ENCODE results near the gene JPH2.

The JPH2 gene

DNA sequence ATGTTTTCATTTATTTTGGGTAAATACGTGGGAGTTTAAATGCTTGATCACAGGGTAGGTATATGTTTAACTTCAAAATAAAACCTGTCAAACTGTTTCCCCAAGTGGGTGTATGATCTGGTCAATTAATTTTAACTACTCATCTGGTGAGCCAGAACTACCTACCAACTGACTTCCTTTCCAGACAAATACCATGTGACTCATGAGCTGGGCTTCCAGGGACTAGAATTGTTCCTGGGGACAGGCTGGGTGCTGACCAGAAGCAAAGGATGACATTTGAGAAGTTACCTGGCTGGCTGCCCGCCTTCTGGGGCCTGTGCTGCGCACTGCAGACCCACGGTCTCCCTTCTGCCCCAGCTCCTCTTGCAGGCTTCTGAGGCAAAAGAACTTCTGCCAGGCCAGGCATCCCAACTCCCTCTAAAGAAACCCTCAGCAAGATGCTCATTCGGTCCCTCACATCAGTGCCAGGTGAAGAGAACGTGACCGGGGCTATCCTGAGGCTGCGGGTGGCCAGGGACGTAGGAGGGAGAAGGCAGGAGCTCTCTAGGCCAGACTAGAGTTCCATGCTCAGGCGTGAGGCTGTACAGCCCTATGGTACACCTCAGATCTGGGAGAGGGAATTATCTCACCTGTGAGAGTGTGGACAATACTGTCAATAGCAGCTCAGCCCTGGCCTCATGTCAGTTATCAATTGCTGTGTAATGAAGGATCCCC lies 103.6 kb downstream of the JPH2 start:
- H3K4me3 ChIP-seq, result no peak overlapping the region
- no peak overlapping the region for H3K9ac ChIP-seq
- no peaks in the 10 kb centered on the region for H3K36me3 ChIP-seq
- no peak for TF ChIP-seq Cebpa-rat (IDR thresholded peaks at IDR 0.05)
- peaks cover 5 to 34% (median 20%) of the 10 kb centered on the region in 10 experiments; a peak in 19 of 20 replicates for H3K4me1 ChIP-seq
- no peak overlapping the region for H3K4me2 ChIP-seq
- no peaks in the 10 kb centered on the region for H4K20me1 ChIP-seq
- H3K27ac ChIP-seq, result no peak overlapping the region
- H3K9me3 ChIP-seq (replicated peaks in 1 of 11), result no peaks in the 10 kb centered on the region
- H3K27me3 ChIP-seq, result no peaks in the 10 kb centered on the region

- peaks cover 5 to 40% (median 21%) of the 10 kb centered on the region in 10 experiments; a peak in 19 of 20 replicates for H3K4me1 ChIP-seq
- no peak overlapping the region; a peak in 2 of 22 replicates for H3K9ac ChIP-seq
- H3K4me3 ChIP-seq, result no peak overlapping the region
- no peak overlapping the region for H3K27ac ChIP-seq
- H3K36me3 ChIP-seq, result no peaks in the 10 kb centered on the region
- H3K9me3 ChIP-seq (replicated peaks in 1 of 11), result no peaks in the 10 kb centered on the region
- H3K27me3 ChIP-seq, result no peaks in the 10 kb centered on the region
- peak overlapping the region in 3 of 11 experiments; percentile 1 to 44 (median 16); a peak in 3 of 22 replicates for H3K4me2 ChIP-seq
- TF ChIP-seq Cebpa-rat (IDR thresholded peaks at IDR 0.05), result no peak
- H4K20me1 ChIP-seq, result no peaks in the 10 kb centered on the region
These were observed 105.1 kb downstream of the JPH2 start for GRCh38 chr20:44081888-44082287.

- Histone ChIP-seq H3K27me3 (no peaks in the 10 kb centered on the region), H3K9me3 (replicated peaks in 1 of 11) (no peaks in the 10 kb centered on the region)
- TF ChIP-seq Cebpa-rat (IDR thresholded peaks at IDR 0.05), result no peak
These were observed 105.5 kb downstream of the JPH2 start for GRCh38 chr20:44081476-44081875.

GRCh38 chr20:44080646-44081267 lies 106.2 kb downstream of the JPH2 start:
- Histone ChIP-seq H3K36me3 (no peaks in the 10 kb centered on the region), H3K4me1 (peaks cover 5 to 41% (median 18%) of the 10 kb centered on the region in 10 experiments; a peak in 17 of 20 replicates), H3K4me2 (peak overlapping the region in 7 of 11 experiments; percentile 5 to 44 (median 22); a peak in 11 of 22 replicates), H3K27me3 (no peaks in the 10 kb centered on the region), H3K27ac (peak overlapping the region in 3 of 11 experiments; percentile 24 to 41 (median 34); a peak in 5 of 22 replicates), H4K20me1 (no peaks in the 10 kb centered on the region), H3K4me3 (no peak overlapping the region), H3K9me3 (replicated peaks in 1 of 11) (no peaks in the 10 kb centered on the region), H3K9ac (0 out of 22 replicates have a peak overlapping the region, but pooled peaks of 1 of the 11 experiments have one; percentile 30)
- no peak for TF ChIP-seq Cebpa-rat (IDR thresholded peaks at IDR 0.05)

More at GRCh38 chr20:44081476-44081875, 105.5 kb downstream of the JPH2 start:
- Histone ChIP-seq H4K20me1 (no peaks in the 10 kb centered on the region), H3K4me2 (peak overlapping the region in 5 of 11 experiments; percentile 1 to 44 (median 22); a peak in 8 of 22 replicates), H3K36me3 (no peaks in the 10 kb centered on the region), H3K4me1 (peaks cover 5 to 40% (median 21%) of the 10 kb centered on the region in 10 experiments; a peak in 19 of 20 replicates), H3K4me3 (no peak overlapping the region), H3K27ac (no peak overlapping the region), H3K9ac (peak overlapping the region in 2 of 11 experiments; percentile 21 to 30; a peak in 2 of 22 replicates)

GRCh38 chr20:44080064-44080463 lies 106.9 kb downstream of the JPH2 start:
- H3K27me3 ChIP-seq, result no peaks in the 10 kb centered on the region

GRCh38 chr20:44079291-44079690 lies 107.7 kb downstream of the JPH2 start:
- Histone ChIP-seq H3K4me3 (no peak overlapping the region), H3K27me3 (no peaks in the 10 kb centered on the region), H3K4me1 (peaks cover 9 to 56% (median 29%) of the 10 kb centered on the region in 10 experiments; a peak in 18 of 20 replicates), H4K20me1 (no peaks in the 10 kb centered on the region), H3K36me3 (no peaks in the 10 kb centered on the region), H3K9ac (no peak overlapping the region), H3K9me3 (replicated peaks in 1 of 11) (no peaks in the 10 kb centered on the region), H3K27ac (peak overlapping the region in 3 of 11 experiments; percentile 3 to 41 (median 34); a peak in 2 of 22 replicates), H3K4me2 (0 out of 22 replicates have a peak overlapping the region, but pooled peaks of 2 of the 11 experiments have one; percentile 16 to 22)
- no peak for TF ChIP-seq Cebpa-rat (IDR thresholded peaks at IDR 0.05)

More at GRCh38 chr20:44080064-44080463, 106.9 kb downstream of the JPH2 start:
- H3K4me3 ChIP-seq, result no peak overlapping the region
- H4K20me1 ChIP-seq, result no peaks in the 10 kb centered on the region
- peak overlapping the region in 5 of 11 experiments; percentile 5 to 37 (median 16); a peak in 8 of 22 replicates for H3K4me2 ChIP-seq
- no peaks in the 10 kb centered on the region for H3K36me3 ChIP-seq
- TF ChIP-seq Cebpa-rat (IDR thresholded peaks at IDR 0.05), result no peak
- H3K9ac ChIP-seq, result no peak overlapping the region
- H3K9me3 ChIP-seq (replicated peaks in 1 of 11), result no peaks in the 10 kb centered on the region
- H3K27ac ChIP-seq, result peak overlapping the region in 4 of 11 experiments; percentile 7 to 41 (median 29); a peak in 5 of 22 replicates
- H3K4me1 ChIP-seq, result peaks cover 7 to 48% (median 21%) of the 10 kb centered on the region in 10 experiments; a peak in 16 of 20 replicates

GRCh38 chr20:44075950-44076232 lies 111.1 kb downstream of the JPH2 start:
- TF ChIP-seq Cebpa-rat (IDR thresholded peaks at IDR 0.05), result no peak
- H3K4me1 ChIP-seq, result peaks cover 36 to 78% (median 55%) of the 10 kb centered on the region in 10 experiments
- 0 out of 22 replicates have a peak overlapping the region, but pooled peaks of 1 of the 11 experiments have one; percentile 98 for H3K4me2 ChIP-seq
- H3K4me3 ChIP-seq, result no peak overlapping the region
- peak overlapping the region in 3 of 11 experiments; percentile 20 to 56 (median 52); a peak in 5 of 22 replicates for H3K27ac ChIP-seq
- H4K20me1 ChIP-seq, result no peaks in the 10 kb centered on the region
- no peak overlapping the region for H3K9ac ChIP-seq
- no peaks in the 10 kb centered on the region for H3K9me3 ChIP-seq (replicated peaks in 1 of 11)
- H3K27me3 ChIP-seq, result no peaks in the 10 kb centered on the region
- H3K36me3 ChIP-seq, result no peaks in the 10 kb centered on the region

- TF ChIP-seq Cebpa-rat (IDR thresholded peaks at IDR 0.05), result no peak
- Histone ChIP-seq H3K4me3 (no peak overlapping the region), H3K9me3 (replicated peaks in 1 of 11) (no peaks in the 10 kb centered on the region), H3K36me3 (no peaks in the 10 kb centered on the region), H3K4me1 (peaks cover 38 to 82% (median 58%) of the 10 kb centered on the region in 10 experiments), H3K27me3 (no peaks in the 10 kb centered on the region), H3K27ac (peak overlapping the region in 7 of 11 experiments; percentile 3 to 56 (median 37); a peak in 11 of 22 replicates), H3K4me2 (peak overlapping the region in 8 of 11 experiments; percentile 7 to 99 (median 90); a peak in 9 of 22 replicates), H3K9ac (no peak overlapping the region), H4K20me1 (no peaks in the 10 kb centered on the region)
These were observed 111.6 kb downstream of the JPH2 start for GRCh38 chr20:44075191-44075949.

Measured in BLaER1 treated with 17β-estradiol and CSF1 and Interleukin-3, amounts not matched to agents 10 nM and 100 nM (cell line).